Tongue (tissue), 2 donors: ENCODE data around the gene MTX1. TPM values are rescaled to one million over a fixed set of nuclear protein-coding genes. Genes with fewer than 3 reads are reported as not detected.
A peak's percentile ranks its signal among the peaks of the same experiment; 100 is the strongest.
"Not testable (repeated sequence)": the region's sequence is repeated elsewhere in the genome, so short reads cannot be mapped to it uniquely, and the experiment has no call there.

ENCODE experiments used
- DNase-seq: peaks from one replicate; pipeline ENCODE4 v3.0.0-alpha.2; 2015
- total RNA-seq: library from RNA; depleted of rRNA; stranded (reverse); fragments of >200 nt; gene quantifications from one replicate; pipeline ENCODE4 v1.2.3, GENCODE V29; 2014

The MTX1 gene, protein sequence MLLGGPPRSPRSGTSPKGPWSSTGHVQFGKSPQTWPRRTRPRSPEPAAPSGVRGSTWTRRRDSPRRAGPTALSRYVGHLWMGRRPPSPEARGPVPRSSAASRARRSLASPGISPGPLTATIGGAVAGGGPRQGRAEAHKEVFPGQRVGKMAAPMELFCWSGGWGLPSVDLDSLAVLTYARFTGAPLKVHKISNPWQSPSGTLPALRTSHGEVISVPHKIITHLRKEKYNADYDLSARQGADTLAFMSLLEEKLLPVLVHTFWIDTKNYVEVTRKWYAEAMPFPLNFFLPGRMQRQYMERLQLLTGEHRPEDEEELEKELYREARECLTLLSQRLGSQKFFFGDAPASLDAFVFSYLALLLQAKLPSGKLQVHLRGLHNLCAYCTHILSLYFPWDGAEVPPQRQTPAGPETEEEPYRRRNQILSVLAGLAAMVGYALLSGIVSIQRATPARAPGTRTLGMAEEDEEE
- 26.2 TPM for total RNA-seq

- DNase-seq = peak; percentile 98
Measured at GRCh38 chr1:155208541-155209311, at the start of gene MTX1. Gene MTX1 (plus strand): TSS chr1:155208695. CDS start chr1:155208805, 110 bp downstream.

GRCh38 chr1:155158991-155159390 is 49.5 kb upstream of the MTX1 start:
- DNase-seq = no peak

GRCh38 chr1:155160128-155160527 is 48.4 kb upstream of the MTX1 start:
- no peak for DNase-seq

DNA sequence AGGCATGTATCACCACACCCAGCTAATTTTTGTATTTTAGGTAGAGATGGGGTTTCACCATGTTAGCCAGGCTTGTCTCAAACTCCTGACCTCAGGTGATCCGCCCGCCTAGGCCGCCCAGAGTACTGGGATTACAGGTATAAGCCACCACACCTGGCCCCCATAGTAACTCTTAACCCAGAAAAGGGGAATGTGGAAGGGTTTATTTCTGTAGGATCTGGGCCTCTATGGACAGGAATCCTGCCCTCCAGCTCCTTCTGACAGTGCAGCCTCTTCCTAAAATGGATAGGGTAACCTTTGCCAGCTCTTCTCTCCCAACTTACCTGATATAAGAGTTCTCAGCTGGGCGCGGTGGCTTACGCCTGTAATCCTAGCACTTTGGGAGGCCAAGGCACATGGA is 45.9 kb upstream of the MTX1 start:
- DNase-seq = not testable (repeated sequence)

DNA sequence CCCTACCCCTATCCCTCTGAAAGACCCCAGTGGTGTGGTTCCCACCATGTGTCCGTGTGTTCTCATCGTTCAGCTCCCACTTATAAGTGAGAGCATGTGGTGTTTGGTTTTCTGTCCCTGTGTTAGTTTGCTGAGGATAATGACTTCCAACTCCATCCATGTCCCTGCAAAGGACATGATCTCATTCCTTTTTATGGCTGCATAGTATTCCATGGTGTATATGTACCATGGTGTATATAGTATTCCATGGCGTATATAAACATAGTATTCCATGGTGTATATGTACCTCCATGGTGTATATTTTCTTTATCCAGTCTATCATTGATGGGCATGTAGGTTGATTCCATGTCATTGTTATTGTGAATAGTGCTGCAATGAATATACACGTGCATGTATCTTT is 44.7 kb upstream of the MTX1 start:
- DNase-seq = not testable (repeated sequence)

- not testable (repeated sequence) for DNase-seq
Measured at GRCh38 chr1:155164625-155165024, 43.9 kb upstream of the MTX1 start.

DNA sequence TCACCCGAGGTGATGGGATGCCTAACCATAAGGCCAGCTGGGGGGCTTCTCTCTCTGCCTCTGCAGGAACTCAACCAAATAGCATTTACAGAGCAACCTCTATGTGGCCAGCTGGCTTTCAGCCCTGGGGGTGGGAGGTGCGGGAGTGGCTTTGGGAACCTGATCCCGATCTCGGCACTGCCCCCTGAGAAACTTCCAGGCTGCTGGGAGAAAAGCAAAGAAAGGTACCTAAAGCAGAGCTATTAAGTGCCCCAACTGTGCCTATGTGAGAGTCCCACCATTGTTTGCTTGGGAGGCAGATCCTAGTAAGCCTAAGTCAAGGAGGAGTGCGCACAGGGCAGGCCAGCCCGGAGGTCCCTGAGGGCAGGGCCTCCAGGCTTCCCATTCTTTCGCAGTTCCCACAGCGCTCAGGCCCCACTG is 42.4 kb upstream of the MTX1 start:
- no peak for DNase-seq

DNA sequence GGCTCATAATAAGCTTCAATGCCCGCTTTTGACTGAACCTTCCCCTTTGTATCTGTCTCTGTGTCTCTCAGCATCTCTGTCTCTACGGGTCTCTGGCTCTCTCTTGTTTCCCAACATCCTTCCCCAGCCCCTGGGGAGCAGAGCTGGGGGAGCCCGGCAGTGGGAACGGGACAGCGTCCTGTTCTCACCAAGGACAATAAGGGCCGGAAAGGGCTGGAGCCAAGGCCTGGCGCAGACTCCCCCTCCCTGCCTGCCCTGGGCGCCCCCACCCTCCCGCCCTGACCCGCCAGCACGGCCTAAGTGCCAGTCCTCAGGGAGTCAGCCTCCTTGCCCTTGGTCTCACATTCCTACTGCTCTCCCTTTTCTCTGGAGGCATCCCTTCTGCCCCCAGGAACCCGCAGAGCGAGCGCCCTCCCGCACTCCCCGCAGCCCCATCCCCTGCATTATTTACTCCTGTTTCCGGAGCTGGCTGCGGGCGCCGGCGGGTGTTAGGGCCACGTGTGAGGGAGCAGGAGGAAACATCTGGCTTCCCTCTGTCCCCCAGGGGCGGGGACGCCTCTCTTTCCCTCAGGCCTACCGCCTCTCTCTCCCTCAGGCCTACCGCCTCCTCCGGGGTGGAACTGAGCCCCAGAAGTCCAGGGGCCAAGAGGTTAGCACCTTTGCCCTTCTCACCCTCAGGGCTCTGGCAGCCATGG is 41.9 kb upstream of the MTX1 start:
- DNase-seq = peak; percentile 54

DNA sequence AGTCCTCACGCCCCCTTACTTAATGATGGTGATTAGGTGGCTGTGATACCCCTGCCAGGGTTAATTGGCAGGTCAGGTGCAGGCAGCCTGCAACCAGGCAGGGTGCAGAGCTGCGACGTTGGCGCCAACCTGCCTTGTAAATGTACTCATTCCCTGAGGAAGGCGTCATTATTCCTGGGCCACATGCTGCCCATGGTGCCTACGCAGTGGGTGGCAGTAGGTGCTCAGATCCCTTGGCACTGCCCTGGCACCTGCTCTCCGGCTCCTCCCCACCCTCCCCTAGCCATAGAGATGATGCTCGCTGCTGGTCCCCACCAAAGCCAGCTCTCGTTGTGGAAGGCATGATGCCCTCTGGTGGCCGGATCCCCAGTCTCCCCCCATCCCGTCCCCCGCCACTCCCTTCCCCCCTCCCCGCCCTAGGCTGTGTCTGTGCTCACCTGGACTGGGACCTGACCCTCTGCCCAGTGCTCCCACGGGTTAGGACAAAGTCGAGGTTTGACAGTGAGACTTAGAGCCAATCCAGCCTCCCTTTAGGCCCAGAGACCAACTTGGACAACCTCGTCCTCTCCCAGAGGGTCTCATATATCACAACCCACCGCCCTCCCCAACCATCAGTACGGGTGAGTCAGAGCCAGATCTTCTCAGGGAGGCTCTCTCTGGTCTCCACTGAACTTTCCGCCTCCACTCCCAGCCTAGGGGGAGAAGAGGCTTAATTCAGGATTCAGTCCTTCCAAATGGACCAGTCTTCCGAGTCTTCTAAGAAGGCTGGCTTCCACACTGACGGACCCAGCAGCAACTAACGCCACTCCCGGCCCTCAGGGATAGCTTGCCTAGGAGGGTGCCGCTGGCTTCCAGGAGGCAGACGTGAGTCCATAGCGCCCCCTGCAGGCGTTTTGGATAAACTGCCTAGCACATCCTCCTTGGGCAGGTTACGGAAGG is 41.1 kb upstream of the MTX1 start:
- DNase-seq = peak; percentile 90

GRCh38 chr1:155168105-155168445 is 40.4 kb upstream of the MTX1 start:
- not testable (repeated sequence) for DNase-seq

DNA sequence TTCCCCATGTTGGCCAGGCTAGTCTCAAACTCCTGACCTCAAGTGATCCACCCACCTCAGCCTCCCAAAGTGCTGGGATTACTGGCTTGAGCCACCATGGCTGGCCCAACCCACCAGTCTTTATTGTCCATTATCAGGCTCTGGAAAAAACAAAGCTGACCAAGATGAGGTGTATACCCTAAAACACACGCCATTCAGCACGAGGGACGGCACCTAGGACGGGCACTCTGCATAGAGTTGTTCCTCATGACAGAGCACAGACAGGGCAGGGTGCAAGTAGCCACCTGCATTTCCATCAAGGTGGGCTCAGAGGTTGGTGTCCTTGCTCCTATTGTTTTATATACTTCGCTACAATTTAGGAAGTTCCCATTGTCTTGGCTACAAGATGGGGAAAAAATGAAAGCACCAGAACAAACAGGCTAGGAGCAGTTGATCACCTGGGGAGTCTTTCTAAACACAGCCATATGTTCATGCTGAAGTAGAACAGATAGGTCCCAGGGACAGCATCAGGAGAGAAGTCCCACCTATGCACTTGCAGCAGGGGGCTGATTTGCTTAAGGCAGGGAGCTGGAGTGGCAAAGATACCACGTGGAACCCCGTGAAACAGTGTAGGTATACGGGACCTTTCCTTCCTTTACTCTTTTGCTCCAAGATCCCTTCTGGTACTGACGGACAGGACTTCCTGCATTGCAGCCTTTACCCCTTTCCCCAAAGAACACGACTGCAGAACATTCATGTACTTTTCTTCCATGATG is 39.9 kb upstream of the MTX1 start:
- no peak for DNase-seq

- DNase-seq = no peak
Measured at GRCh38 chr1:155169541-155169940, 39.0 kb upstream of the MTX1 start.

GRCh38 chr1:155170101-155170785 is 38.3 kb upstream of the MTX1 start:
- no peak for DNase-seq

DNA sequence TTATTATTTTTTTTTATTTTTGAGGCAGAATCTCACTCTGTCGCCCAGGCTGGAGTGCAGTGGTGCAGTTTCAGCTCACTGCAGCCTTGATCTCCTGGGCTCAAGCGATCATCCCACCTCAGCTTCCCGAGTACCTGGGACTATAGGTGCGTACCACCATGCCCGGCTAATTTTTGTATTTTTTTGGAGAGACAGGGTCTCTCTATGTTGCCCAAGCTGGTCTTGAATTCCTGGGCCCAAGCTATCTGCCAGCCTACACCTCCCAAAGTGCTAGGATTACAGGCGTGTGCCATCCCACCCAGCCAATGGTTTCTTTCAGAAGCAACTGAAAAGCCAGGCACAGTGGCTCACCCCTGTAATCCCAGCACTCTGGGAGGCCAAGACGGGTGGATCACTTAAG is 37.7 kb upstream of the MTX1 start:
- no peak for DNase-seq

GRCh38 chr1:155171836-155172731 is 36.4 kb upstream of the MTX1 start:
- DNase-seq = no peak

- peak; percentile 98 for DNase-seq
Measured at GRCh38 chr1:155172732-155173477, 35.6 kb upstream of the MTX1 start, which contains the start of gene KRTCAP2. Gene KRTCAP2 (minus strand): TSS chr1:155173304. CDS start chr1:155173224, 80 bp downstream.

GRCh38 chr1:155173478-155174323 is 34.8 kb upstream of the MTX1 start, which contains the start of gene TRIM46:
Gene TRIM46 (plus strand): TSS chr1:155173849. CDS start chr1:155173967, 118 bp downstream.
- DNase-seq = peak; percentile 41
